HEK293 (cell line): ENCODE results near the gene CDK5R2.

Experiments
- AEBP2 ChIP-seq: fragments of 450-650 bp; formaldehyde crosslinking; IDR thresholded peaks from 2 replicates; pipeline ENCODE4 v1.5.1; 2016; ENCODE audit warnings: missing biosample characterization, missing genetic modification characterization, borderline replicate concordance
- EGR2 ChIP-seq: fragments of 450-650 bp; formaldehyde crosslinking; IDR thresholded peaks from 2 replicates; pipeline ENCODE4 v1.5.1; 2016; ENCODE audit warnings: low read depth, missing biosample characterization, missing genetic modification characterization
- GLIS2 ChIP-seq: fragments of 450-650 bp; formaldehyde crosslinking; IDR thresholded peaks from 2 replicates; pipeline ENCODE4 v1.5.1; 2016; ENCODE audit warnings: missing biosample characterization, missing genetic modification characterization
- HOXA7 ChIP-seq: sonication (generic); formaldehyde crosslinking; IDR thresholded peaks from 2 replicates; pipeline ENCODE4 v1.8.1; 2022; ENCODE audit warnings: missing genetic modification reagents, borderline replicate concordance
- INSM2 ChIP-seq: fragments of 450-650 bp; formaldehyde crosslinking; IDR thresholded peaks from 2 replicates; pipeline ENCODE4 v1.5.1; 2016; ENCODE audit warnings: missing biosample characterization, missing genetic modification characterization
- PRDM6 ChIP-seq: fragments of 450-650 bp; formaldehyde crosslinking; IDR thresholded peaks from 2 replicates; pipeline ENCODE4 v1.5.1; 2017; ENCODE audit warnings: missing biosample characterization, missing genetic modification characterization
- REPIN1 ChIP-seq: fragments of 450-650 bp; formaldehyde crosslinking; IDR thresholded peaks from 2 replicates; pipeline ENCODE4 v1.5.1; 2017; ENCODE audit warnings: missing biosample characterization, missing genetic modification characterization, low read depth
- TCF7L2 ChIP-seq: IDR thresholded peaks from 2 replicates; pipeline ENCODE4 v1.6.1; 2011; ENCODE audit warnings: low read depth, mild to moderate bottlenecking, inconsistent platforms, low read length, moderate library complexity, borderline replicate concordance
- ZBTB44 ChIP-seq: fragments of 450-650 bp; IDR thresholded peaks from 2 replicates; pipeline ENCODE4 v1.5.1; 2018; ENCODE audit warnings: missing biosample characterization, mild to moderate bottlenecking, missing genetic modification characterization
- ZFHX2 ChIP-seq: fragments of 450-650 bp; formaldehyde crosslinking; conservative IDR thresholded peaks from 2 replicates; pipeline ENCODE4 v1.5.1; 2016; ENCODE audit warnings: missing biosample characterization, missing genetic modification characterization
- ZNF112 ChIP-seq: fragments of 450-650 bp; formaldehyde crosslinking; IDR thresholded peaks from 2 replicates; pipeline ENCODE4 v1.5.0; 2017; ENCODE audit warnings: missing biosample characterization, missing genetic modification characterization
- ZNF138 ChIP-seq: fragments of 450-650 bp; formaldehyde crosslinking; IDR thresholded peaks from 2 replicates; pipeline ENCODE4 v1.5.1; 2016; ENCODE audit warnings: missing biosample characterization, missing genetic modification characterization, borderline replicate concordance
- ZNF140 ChIP-seq: fragments of 450-650 bp; formaldehyde crosslinking; IDR thresholded peaks from 2 replicates; pipeline ENCODE4 v1.5.1; 2016; ENCODE audit warnings: missing biosample characterization, missing genetic modification characterization
- ZNF157 ChIP-seq: fragments of 450-650 bp; formaldehyde crosslinking; IDR thresholded peaks from 2 replicates; pipeline ENCODE4 v1.5.1; 2016; ENCODE audit warnings: missing biosample characterization, missing genetic modification characterization
- ZNF174 ChIP-seq: fragments of 450-650 bp; formaldehyde crosslinking; IDR thresholded peaks from 2 replicates; pipeline ENCODE4 v1.5.0; 2017; ENCODE audit warnings: missing biosample characterization, mild to moderate bottlenecking, missing genetic modification characterization
- ZNF211 ChIP-seq: fragments of 450-650 bp; formaldehyde crosslinking; IDR thresholded peaks from 2 replicates; pipeline ENCODE4 v1.5.1; 2016; ENCODE audit warnings: low read depth, missing biosample characterization, missing genetic modification characterization
- ZNF221 ChIP-seq: fragments of 450-650 bp; formaldehyde crosslinking; IDR thresholded peaks from 2 replicates; pipeline ENCODE4 v1.5.1; 2017; ENCODE audit warnings: missing biosample characterization, missing genetic modification characterization, borderline replicate concordance
- ZNF280C ChIP-seq: fragments of 450-650 bp; formaldehyde crosslinking; IDR thresholded peaks from 2 replicates; pipeline ENCODE4 v1.5.1; 2016; ENCODE audit warnings: missing biosample characterization, missing genetic modification characterization
- ZNF341 ChIP-seq: fragments of 450-650 bp; formaldehyde crosslinking; IDR thresholded peaks from 2 replicates; pipeline ENCODE4; 2016; ENCODE audit warnings: low read depth, missing biosample characterization, missing genetic modification characterization
- ZNF354C ChIP-seq: fragments of 450-650 bp; formaldehyde crosslinking; IDR thresholded peaks from 2 replicates; pipeline ENCODE4 v1.5.1; 2016; ENCODE audit warnings: missing biosample characterization, missing genetic modification characterization, low read depth, borderline replicate concordance
- ZNF426 ChIP-seq: fragments of 450-650 bp; formaldehyde crosslinking; IDR thresholded peaks from 2 replicates; pipeline ENCODE4 v1.5.1; 2017; ENCODE audit warnings: missing biosample characterization, missing genetic modification characterization, mild to moderate bottlenecking, inconsistent platforms, moderate library complexity
- ZNF473 ChIP-seq: fragments of 450-650 bp; formaldehyde crosslinking; IDR thresholded peaks from 2 replicates; pipeline ENCODE4 v1.5.1; 2017; ENCODE audit warnings: missing biosample characterization, missing genetic modification characterization
- ZNF513 ChIP-seq: fragments of 450-650 bp; IDR thresholded peaks from 2 replicates; pipeline ENCODE4 v1.5.1; 2018; ENCODE audit warnings: missing biosample characterization, missing genetic modification characterization
- ZNF560 ChIP-seq: fragments of 450-650 bp; formaldehyde crosslinking; IDR thresholded peaks from 2 replicates; pipeline ENCODE4 v1.5.1; 2017; ENCODE audit warnings: missing biosample characterization, missing genetic modification characterization, borderline replicate concordance
- ZNF585B ChIP-seq: fragments of 450-650 bp; formaldehyde crosslinking; IDR thresholded peaks from 2 replicates; pipeline ENCODE4 v1.5.1; 2016; ENCODE audit warnings: missing biosample characterization, missing genetic modification characterization
- ZNF664 ChIP-seq: fragments of 450-650 bp; formaldehyde crosslinking; IDR thresholded peaks from 2 replicates; pipeline ENCODE4 v1.5.1; 2016; ENCODE audit warnings: missing biosample characterization, missing genetic modification characterization
- ZNF768 ChIP-seq: fragments of 450-650 bp; formaldehyde crosslinking; IDR thresholded peaks from 2 replicates; pipeline ENCODE4 v1.5.1; 2018; ENCODE audit warnings: missing biosample characterization, mild to moderate bottlenecking, missing genetic modification characterization
- ZNF830 ChIP-seq: fragments of 450-650 bp; IDR thresholded peaks from 2 replicates; pipeline ENCODE4 v1.5.0; 2018; ENCODE audit warnings: missing biosample characterization, missing genetic modification characterization, low read depth, mild to moderate bottlenecking, moderate library complexity

Gene CDK5R2

GRCh38 chr2:218960309-218961165 is 1.1 kb downstream of the CDK5R2 start (continued):
- no peak for TF ChIP-seq ZNF221 (tag by site-specific recombination)
- no peak for TF ChIP-seq ZNF341 (tag by site-specific recombination)
- no peak for TF ChIP-seq ZNF585B (tag by site-specific recombination)
- no peak for TF ChIP-seq ZNF138 (tag by site-specific recombination)
- no peak for TF ChIP-seq PRDM6 (tag by site-specific recombination)
- TF ChIP-seq ZNF560 (tag by site-specific recombination) = no peak
- TF ChIP-seq ZNF473 = no peak
- TF ChIP-seq GLIS2 (tag by site-specific recombination) = 0 out of 2 replicates have a peak, but pooled peaks have one; percentile 16
- TF ChIP-seq ZNF280C = no peak
- 0 out of 2 replicates have a peak, but pooled peaks have one; percentile 26 for TF ChIP-seq ZNF513 (tag by site-specific recombination)
- TF ChIP-seq ZNF426 = no peak
- no peak for TF ChIP-seq HOXA7 (CRISPR knock-in tag)
- TF ChIP-seq EGR2 (tag by site-specific recombination) = peak; percentile 12; the same call in 1 of the 2 replicates
- TF ChIP-seq ZNF140 = no peak
- TF ChIP-seq TCF7L2 = no peak
- no peak for TF ChIP-seq ZNF174 (tag by site-specific recombination)
- TF ChIP-seq INSM2 = no peak
- no peak for TF ChIP-seq ZNF157 (tag by site-specific recombination)
- TF ChIP-seq ZBTB44 (tag by site-specific recombination) = no peak
- no peak for TF ChIP-seq ZNF211 (tag by site-specific recombination)
- no peak for TF ChIP-seq ZNF664
- no peak for TF ChIP-seq ZNF830 (tag by site-specific recombination)
- TF ChIP-seq ZFHX2 = peak; percentile 63
- TF ChIP-seq REPIN1 = no peak
- no peak for TF ChIP-seq ZNF768 (tag by site-specific recombination)
- no peak for TF ChIP-seq AEBP2 (tag by site-specific recombination)
- no peak for TF ChIP-seq ZNF354C
- TF ChIP-seq ZNF112 (tag by site-specific recombination) = no peak
